ENCODE data around the gene LHFPL2.
"Not testable (repeated sequence)": the region's sequence is repeated elsewhere in the genome, so short reads cannot be mapped to it uniquely, and the experiment has no call there.

The LHFPL2 gene, protein sequence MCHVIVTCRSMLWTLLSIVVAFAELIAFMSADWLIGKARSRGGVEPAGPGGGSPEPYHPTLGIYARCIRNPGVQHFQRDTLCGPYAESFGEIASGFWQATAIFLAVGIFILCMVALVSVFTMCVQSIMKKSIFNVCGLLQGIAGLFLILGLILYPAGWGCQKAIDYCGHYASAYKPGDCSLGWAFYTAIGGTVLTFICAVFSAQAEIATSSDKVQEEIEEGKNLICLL

DNA sequence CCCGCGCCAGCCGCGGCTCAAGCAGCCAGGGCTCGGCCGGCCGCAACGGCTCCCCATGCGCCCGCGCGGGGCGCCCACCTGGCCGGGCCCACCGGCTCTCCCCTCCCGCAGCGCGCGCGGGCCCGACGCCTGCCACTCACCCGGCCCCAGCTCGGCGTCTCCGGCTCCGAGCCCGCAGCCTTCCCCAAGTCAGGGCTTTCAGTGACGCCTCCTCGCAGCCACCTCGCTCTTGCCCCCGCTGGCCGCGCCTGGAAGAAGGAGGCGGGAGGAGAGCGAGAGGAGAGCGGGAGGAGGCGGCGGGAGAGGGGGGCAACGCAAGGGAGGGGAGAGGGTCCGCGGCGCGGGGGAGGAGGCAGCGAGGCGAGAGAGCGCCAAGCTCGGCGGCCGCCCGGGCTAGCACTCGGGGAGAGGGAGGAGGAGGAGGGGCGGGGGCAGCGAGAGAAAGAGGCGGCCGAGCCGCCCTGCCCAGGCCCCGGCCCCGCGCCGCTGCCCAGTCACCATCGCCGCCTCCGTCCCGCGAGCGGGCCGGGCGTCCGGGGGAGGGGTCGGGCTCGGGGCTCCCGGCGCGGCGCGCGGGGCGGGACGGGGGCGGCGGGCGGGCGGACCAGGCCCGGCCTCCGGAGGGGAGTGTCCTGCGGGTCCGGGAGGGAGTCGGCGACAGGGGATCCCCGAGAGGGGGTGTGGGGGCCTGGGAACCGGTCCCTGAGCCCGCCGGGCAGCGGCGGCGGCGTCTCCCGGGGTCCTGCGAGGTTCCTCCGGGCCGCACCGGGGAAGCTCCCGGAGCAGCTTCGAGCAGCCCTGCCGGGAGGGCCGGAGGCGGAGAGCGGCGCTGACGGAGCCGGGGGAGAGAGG is at the start of gene LHFPL2:
TSS of gene LHFPL2 (minus strand) at position 414 of the 852 bp plus-strand sequence. CDS start 138,559 bp downstream, outside the sequence.
- DNase-seq (ENCODE audit: low read depth), result no peak

DNA sequence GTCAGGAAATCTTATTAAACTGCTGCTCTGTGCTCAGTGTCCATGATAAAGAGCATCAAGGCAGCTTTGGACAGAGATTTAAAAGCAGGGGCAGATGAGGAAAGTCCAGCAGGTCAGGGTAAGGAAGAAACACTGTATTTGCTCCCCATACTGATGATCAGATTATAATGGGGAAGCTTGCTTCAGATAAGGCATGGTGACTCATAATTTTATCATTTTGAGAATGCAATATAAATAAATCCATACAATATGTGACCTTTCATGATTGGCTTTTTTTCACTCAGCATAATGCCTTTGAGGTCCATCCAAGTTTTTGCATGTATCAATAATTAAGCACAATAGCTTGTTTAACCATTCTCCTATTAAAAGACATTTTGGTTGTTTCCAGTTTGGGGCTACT is 48.1 kb upstream of the LHFPL2 start:
- no peak for DNase-seq (ENCODE audit: low read depth)

DNA sequence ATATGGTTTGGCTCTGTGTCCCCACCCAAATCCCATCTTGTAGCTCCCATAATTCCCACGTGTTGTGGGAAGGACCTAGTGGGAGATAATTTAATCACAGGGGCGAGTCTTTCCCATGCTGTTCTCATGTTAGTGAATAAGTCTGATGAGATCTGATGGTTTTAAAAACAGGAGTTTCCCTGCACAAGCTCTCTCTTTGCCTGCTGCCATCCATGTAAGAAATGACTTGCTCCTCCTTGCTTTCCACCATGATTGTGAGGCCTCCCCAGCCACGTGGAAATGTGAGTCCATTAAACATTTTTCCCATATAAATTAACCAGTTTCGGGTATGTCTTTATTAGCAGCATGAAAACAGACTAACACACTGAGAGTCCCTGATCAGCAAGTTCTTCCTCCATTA is 47.5 kb upstream of the LHFPL2 start:
- DNase-seq (ENCODE audit: low read depth), result not testable (repeated sequence)

DNA sequence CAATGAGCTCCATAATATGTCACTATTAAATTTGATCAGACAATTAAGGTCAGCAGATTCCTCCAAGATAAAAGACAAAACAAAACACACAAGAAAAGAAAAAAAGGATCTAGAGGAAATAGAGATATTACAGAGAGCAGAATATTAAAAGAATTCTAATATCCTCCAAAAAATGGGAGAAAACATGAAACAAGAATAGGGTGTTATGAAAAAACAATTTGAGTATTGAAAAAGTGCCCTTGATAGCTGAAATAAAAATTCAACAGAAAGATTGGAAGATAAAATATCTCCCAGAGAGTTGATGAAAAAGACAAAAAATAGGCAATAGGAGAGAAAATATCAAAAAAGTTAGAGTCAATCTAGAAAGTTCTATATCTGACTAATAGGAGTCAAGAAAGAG is 44.8 kb upstream of the LHFPL2 start:
- no peak for DNase-seq (ENCODE audit: low read depth)

DNA sequence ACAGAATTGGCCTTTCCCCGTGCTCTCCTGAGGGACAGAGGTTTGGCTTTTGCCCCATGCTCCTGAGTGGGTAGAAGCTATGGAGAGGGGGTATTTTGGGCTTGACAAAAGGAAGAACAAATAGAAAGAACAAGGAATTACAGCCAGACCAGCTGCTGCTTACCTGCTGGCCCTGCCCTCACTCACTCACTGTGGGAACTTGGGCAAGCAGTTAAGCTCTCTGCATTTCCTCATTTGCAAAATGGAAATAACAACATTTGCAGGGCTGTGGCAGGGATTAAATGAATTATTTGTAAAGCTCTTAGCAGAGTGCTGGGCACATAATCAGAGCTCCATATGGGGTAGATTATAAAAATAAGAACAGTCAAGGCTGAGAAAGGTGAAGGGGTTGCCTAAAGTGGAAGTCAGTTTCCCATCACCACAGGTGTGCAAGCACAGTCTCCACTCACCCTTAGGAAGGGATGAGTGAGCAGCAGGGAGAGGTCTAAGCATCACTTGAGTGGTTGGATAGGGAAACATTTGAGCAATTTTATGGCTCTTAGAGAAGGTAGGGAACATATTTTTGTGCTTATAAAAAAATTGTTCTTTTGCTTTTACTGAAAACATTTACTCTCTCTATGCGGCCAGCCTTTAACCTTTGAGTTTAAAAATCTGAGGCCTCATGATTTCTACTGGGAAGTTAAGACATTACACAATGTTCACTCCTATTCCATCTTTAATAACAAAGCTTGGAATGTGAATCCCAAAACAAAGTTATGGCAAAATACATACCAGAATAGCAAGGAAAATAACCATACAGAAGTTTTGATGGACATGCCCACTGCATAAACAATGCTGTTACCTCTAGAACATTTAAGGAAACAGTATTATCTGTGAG is 42.8 kb upstream of the LHFPL2 start:
- DNase-seq (ENCODE audit: low read depth), result no peak

DNA sequence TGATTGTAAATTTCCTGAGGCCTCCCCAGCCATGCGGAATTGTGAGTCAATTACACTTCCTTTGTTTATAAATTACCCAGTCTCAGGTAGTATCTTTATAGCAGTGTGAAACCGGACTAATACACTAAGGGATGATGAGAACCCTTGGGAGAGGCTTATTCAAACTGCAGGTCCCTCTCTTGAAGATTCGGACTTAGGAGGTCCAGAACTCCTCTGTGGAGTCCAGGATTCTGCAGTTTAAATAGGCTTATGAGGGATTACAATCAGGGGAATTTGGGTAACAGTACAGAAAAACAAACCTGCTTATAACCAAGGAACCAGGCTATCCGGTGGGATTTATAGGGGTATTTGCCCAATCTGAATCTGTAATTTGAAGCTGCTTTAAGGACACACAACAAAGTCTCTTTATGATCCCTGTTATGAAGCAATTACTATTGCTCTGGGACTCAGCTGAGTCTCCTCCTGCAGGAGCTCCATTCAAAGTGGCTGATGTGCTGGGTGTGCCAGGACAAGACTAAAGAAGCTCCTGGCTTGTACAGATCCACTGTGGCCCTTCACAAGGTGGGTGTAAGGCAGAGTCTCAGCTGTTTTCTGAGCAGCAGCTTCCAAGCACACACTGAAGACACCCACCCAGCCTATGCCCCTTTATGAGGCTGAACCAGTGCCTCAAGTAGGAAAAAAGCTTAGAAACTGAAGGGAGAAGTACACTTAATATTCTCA is 41.8 kb upstream of the LHFPL2 start:
- no peak for DNase-seq (ENCODE audit: low read depth)

DNA sequence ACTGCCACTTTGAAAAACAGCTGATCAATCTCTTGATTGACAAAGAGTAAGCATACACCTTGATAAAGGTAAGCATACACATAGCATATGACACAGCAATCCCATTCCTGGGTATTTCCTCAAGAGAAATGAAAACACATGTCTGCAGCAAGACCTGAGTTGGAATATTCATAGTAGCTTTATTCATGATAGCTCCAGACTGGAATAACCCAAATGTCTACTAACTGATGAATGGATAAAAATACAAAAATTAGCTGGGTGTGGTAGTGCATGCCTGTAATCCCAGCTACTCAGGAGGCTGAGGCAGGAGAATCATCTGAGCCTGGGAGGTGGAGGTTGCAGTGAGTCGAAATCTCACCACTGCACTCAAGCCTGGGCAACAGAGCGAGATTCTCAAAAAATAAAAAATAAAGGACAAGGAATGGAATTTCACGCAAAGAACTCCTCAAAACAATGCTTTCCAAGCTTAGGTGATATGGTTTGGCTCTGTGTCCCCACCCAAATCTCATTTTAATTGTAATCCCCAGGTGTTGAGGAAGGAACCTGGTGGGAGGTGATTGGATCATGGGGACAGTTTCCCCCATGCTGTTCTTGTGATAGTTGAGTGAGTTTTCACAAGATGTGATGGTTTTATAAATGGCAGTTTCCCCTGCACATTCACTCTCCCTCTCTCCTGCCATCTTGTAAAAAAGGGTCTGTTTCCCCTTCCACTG is 41.1 kb upstream of the LHFPL2 start:
- DNase-seq (ENCODE audit: low read depth), result no peak

DNA sequence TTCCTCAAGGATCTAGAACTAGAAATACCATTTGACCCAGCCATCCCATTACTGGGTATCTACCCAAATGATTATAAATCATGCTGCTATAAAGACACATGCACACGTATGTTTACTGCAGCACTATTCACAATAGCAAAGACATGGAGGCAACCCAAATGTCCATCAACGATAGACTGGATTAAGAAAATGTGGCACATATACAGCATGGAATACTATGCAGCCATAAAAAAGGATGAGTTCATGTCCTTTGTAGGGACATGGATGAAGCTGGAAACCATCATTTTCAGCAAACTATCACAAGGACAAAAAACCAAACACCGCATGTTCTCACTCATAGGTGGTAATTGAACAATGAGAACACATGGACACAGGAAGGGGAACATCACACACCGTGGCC is 38.9 kb upstream of the LHFPL2 start:
- not testable (repeated sequence) for DNase-seq (ENCODE audit: low read depth)

DNA sequence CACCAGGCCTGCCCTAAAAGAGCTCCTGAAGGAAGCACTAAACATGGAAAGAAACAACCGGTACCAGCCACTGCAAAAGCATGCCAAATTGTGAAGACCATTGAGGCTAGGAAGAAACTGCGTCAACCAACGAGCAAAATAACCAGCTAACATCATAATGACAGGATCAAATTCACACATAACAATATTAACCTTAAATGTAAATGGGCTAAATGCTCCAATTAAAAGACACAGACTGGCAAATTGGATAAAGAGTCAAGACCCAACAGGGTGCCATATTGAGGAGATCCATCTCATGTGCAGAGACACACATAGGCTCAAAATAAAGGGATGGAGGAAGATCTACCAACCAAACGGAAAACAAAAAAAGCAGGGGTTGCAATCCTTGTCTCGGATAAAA is 35.3 kb upstream of the LHFPL2 start:
- not testable (repeated sequence) for DNase-seq (ENCODE audit: low read depth)

DNA sequence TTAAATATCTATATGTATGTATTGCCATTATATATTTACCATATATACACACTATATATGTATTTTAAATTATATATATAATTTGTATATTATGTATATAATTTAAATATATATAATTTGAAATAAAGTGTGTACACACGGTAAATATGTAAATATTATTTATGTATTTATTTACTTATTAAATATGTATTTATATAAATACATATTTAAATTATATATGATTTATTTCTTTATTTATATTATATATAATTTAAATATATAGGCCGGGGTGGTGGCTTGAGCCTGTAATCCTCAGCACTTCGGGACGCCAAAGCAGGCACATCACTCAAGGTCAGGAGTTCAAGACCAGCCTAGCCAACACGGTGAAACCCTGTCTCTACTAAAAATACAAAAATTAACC is 31.3 kb upstream of the LHFPL2 start:
- no peak for DNase-seq (ENCODE audit: low read depth)

DNA sequence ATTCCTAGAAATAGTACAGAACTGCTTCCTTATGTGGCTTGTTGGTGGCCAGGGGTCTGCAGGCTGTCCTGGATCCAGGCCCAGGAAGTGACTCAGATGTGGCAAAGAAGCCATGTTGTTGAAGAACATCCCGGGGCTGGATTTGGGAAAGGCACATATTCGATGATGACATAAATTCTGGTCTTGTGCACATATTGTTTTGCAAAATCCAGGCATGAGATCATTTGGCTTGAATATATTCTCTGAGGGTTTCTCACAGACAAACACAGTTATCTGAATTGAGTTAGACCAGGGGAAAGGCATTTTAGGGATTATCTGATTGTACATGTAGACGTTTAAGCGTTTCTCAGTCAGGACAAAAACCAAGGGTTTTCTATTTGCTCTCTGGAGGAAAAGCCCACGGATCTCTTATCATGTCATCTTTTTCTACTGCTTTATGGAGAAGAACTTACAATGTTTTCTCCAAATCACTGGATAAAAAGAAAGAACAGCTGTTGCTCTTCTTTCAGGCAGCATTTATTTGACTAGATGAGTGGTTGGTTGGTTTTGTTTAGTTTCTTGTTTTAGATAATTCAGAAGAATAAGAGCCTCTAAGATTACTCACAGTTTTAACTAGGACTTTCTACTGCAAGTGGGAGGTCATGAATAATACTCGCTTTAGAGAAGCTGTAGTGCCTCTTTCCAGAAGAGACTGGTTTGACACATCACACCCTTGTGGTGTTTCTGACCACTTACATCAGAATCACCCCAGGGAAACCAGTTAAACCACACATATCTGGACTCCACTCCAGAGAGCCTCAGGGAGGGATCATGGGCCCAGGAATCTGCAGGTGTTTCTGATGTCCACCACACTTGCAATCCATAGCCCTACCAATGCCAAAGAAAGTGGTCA is 29.5 kb upstream of the LHFPL2 start:
- no peak for DNase-seq (ENCODE audit: low read depth)

DNA sequence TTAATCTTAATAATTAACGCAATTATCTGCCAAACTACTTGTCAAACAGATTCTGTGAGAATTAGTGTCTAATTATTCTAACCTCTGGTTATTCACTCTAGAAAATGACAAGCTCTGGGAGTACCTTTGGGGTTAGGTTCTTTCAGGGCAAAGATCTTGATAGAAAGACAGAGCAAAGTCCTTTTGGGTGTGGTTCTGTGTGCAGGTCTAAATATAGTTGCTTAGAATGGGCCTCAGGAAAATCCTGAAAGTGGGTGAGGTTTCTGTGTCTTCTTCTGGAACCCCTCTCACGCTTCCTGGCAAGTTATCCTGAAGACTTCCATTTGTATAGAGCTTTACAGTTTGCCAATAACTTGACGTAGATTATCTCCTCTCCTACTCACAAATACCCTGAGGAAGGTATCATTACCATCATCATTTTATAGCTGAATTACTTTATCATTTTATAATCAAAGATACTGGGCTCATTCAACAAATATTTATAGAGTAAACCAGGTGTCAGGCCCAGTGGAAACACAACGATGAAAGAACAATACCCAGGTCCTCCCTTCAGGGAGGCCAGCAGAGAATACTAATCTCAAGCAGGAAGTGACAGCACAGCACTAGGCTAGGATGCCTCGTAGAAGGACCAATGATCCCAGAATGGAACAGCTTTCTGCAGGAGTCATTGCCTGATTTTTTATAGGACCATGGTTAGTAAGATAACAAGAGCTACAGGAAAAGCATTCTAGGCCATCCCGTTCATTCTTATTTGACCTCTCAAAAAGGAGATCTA is 27.6 kb upstream of the LHFPL2 start:
- DNase-seq (ENCODE audit: low read depth), result no peak

DNA sequence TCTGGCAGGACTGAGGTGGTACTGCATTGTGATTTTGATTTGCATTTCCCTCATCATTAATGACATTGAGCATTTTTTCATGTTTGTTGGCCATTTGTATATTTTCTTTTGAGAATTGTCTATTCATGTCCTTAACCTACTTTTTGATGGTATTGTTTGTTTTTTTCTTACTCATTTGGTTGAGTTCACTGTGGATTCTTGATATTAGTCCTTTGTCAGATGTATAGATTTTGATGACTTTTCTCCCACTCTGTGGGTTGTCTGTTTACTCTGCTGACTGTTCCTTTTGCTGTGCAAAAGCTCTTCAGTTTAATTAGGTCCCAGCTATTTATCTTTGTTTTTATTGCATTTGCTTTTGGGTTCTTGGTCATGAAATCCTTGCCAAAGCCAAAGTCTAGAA is 25.3 kb upstream of the LHFPL2 start:
- DNase-seq (ENCODE audit: low read depth), result not testable (repeated sequence)

DNA sequence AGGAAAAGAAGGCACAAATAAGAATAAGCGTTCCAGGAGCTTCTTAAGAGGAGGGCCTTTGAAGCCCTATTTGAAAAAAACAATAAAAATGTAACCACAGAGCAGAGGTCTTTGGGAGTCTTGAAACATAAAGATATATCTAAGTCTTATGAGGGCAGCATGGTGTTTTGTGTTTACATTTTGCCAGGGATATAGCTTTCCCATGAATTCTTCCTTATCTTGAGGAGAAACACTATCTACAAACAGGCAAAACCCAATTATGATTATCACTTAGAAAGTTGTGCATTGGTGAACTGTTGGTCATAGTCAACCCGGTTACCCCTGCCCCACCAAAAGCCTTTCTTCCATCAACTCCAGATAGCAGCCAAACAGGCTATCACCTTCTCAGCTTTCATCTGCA is 23.6 kb upstream of the LHFPL2 start:
- no peak for DNase-seq (ENCODE audit: low read depth)

DNA sequence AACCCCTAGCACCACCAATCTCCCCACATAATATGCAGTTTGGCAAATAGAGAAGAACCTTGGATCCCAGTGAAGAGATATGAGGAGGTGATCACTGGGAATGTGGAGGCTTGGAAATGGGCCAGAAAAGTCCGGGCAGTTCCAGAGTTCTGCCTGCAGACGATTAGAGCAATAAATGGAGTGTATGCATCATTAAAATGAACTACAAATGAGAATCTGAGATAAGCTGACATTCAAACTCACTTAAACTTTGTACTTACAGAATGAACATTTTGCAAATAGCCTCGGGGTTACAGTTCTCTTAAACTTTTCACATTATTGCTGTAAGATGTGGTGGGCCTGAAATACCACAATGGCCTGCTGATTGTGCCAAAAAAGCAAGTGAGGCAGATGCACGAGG is 23.0 kb upstream of the LHFPL2 start:
- DNase-seq (ENCODE audit: low read depth), result no peak

DNA sequence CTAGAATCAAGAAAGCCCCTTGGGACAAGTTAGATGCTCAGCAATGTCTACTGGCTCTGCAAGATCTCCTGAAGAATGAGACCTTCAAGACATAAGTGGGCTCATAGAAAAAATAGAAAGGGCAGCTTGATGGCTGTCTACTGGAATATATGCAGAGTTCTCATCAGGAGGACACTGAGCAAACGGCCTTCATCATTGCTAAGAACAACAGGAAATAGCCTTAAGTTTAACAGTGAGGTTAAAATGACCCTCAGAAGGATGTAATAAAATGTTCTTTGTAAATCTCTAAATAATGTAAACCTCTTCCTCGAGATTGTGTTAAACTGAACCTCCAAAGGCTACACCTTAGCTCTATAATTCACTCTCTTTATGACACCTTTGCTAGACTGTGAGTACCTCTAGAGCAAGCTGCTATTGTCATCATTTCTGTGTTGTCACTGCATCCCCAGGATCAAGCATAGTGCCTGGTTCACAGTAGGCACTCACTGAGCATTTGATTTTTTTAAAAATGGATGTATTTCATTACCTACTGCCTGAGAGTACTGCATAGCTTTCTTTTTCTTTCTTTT is 22.2 kb upstream of the LHFPL2 start:
- DNase-seq (ENCODE audit: low read depth), result no peak

DNA sequence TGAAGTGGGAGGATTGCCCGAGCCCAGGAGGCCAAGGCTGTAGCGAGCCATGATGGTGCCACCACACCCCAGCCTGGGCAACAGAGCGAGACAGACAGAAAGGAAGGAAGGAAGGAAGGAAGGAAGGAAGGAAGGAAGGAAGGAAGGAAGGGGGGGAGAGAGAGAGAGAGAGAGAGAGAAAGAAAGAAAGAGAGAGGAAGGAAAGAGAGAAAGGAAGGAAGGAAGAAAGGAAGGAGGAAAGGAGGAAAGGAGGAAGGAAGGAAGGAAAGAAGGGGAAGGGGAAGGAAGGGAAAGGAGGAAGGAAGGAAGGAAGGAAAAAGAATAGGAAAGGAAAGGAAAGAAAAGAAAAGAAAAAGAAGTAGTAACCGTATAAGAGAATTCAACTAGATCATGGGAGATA is 20.8 kb upstream of the LHFPL2 start:
- no peak for DNase-seq (ENCODE audit: low read depth)

DNA sequence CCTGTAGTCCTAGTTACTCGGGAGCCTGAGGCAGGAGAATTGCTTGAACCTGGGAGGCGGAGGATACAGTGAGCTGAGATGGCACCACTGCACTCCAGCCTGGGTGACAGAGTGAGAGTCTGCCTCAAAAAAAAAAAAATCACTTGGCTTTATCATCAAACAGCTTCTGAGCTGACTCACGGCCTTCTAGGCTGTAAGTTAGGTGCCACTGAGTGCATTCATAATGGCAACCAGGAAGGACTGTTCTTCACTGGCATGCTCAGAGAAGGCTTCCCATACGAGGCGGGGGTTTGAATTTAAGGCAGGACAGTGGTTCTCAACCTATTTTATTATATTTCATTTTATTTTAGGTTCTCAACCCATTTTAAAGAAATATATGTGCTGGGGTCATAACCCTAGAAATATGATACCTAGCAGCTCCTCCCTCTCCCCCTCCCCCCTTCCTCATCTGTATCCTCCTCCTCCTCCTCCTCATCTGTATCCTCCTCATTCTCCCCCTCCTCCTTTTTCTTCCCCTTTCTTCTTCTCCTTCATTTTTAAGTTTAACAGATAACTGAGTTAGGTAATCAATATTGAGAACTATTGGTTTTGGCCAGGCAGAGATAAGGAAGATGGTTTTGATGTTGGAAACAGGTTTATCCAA is 19.0 kb upstream of the LHFPL2 start:
- no peak for DNase-seq (ENCODE audit: low read depth)

DNA sequence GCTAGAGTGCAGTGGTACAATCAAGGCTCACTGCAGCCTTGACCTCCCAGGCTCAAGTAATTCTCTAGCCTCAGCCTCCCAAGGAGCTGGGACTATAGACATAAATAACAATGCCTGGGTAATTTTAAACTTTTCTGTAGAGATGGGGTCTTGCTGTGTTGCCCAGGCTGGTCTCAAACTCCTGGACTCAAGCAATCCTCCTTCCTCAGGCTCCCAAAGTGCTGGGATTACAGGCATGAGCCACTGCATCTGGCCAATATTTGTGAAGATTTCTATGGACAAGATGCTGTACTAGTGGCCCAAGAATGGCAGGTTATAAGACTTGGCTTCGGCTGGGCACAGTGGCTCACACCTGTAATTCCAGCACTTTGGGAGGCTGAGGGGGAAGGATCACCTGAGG is 18.4 kb upstream of the LHFPL2 start:
- not testable (repeated sequence) for DNase-seq (ENCODE audit: low read depth)

All from stimulated activated CD4-positive, alpha-beta T cell treated with anti-CD3 and anti-CD28 coated beads, Interleukin-2, amount 100 ng/mL, for 4 hours (primary cell).